ENCODE results near the gene BMPR2. TPM values are rescaled to one million over a fixed set of nuclear protein-coding genes. Genes with fewer than 3 reads are reported as not detected.

The BMPR2 gene
- total RNA-seq, 1 experiment from 2014 or later = 12.8 TPM

- CTCF ChIA-PET = no interaction called here
- BruUV-seq (replicated peaks) = no TSS peak
- Histone ChIP-seq H4K20me1 (ENCODE audit: insufficient read depth) (no peaks in the 10 kb centered on the region; the same call in 1 of the 2 replicates), H3K9me2 (ENCODE audit: insufficient read depth) (no peaks in the 10 kb centered on the region), H3K9ac (ENCODE audit: low read length) (no peak overlapping the region), H2AFZ (ENCODE audit: low read depth, low read length, poor library complexity, severe bottlenecking) (no peak overlapping the region), H3K4me2 (ENCODE audit: low read length) (no peak overlapping the region), H3K36me3 (ENCODE audit: control insufficient read depth in 1 of 2, insufficient read depth in 2 of 2, low read length in 2 of 2) (no peaks in the 10 kb centered on the region), H3K9me3 (ENCODE audit: control insufficient read depth in 1 of 2, insufficient read depth in 1 of 2, low read depth in 1 of 2, low read length in 2 of 2) (no peaks in the 10 kb centered on the region; a peak in 1 of 4 replicates), H3K27me3 (ENCODE audit: insufficient read depth, low read length) (no peaks in the 10 kb centered on the region), H3K4me3 (replicated peaks in 1 of 2; ENCODE audit: low read depth in 1 of 2, low read length in 2 of 2) (no peak overlapping the region), H3K4me1 (ENCODE audit: control insufficient read depth in 1 of 2, insufficient read depth in 2 of 2, low read length in 2 of 2) (no peaks in the 10 kb centered on the region), H3K27ac (ENCODE audit: low read depth, low read length) (no peak overlapping the region), H3K79me2 (ENCODE audit: insufficient read depth, low read length) (no peaks in the 10 kb centered on the region)
- RAD21 ChIA-PET (ENCODE audit: low non-redundant PET in 1 of 2, low total read pairs in 2 of 2, uncharacterized antibody in 2 of 2, unreplicated experiment in 2 of 2) = no interaction called here
- POLR2A ChIA-PET = no interaction called here
- no peak for ATAC-seq
- TF ChIP-seq ATF3 (IDR thresholded peaks at IDR 0.05) (no peak), FOSL1 (IDR thresholded peaks at IDR 0.05; ENCODE audit: low read depth) (no peak), MAX (IDR thresholded peaks at IDR 0.05) (no peak), CEBPB (IDR thresholded peaks at IDR 0.05; ENCODE audit: low read depth) (no peak), SRF (IDR thresholded peaks at IDR 0.05; ENCODE audit: low read depth) (no peak), YY1 (IDR thresholded peaks at IDR 0.05; ENCODE audit: extremely low read depth, insufficient replicate concordance, low read depth, low read length) (no peak), REST (IDR thresholded peaks at IDR 0.05; ENCODE audit: low read depth) (no peak), POLR2AphosphoS5 (IDR thresholded peaks at IDR 0.05; ENCODE audit: low read depth, low read length) (no peak)
- no peak for DNase-seq (ENCODE audit: low read depth, low spot score)
- intact Hi-C loops (cut with micrococcal nuclease) = no loop called here
Measured at GRCh38 chr2:202434472-202434871, 58.3 kb downstream of the BMPR2 start.

Measured in HCT116 (cell line).